ENCODE data around the gene D2HGDH. TPM values are rescaled to one million over a fixed set of nuclear protein-coding genes. Genes with fewer than 3 reads are reported as not detected.

Gene D2HGDH
- total and polyA plus RNA-seq, 2 of the 13 experiments (the other 11 are each of a cell fraction or from before 2014, with no cell fraction given), result 19.2 to 20.3 TPM

DNA sequence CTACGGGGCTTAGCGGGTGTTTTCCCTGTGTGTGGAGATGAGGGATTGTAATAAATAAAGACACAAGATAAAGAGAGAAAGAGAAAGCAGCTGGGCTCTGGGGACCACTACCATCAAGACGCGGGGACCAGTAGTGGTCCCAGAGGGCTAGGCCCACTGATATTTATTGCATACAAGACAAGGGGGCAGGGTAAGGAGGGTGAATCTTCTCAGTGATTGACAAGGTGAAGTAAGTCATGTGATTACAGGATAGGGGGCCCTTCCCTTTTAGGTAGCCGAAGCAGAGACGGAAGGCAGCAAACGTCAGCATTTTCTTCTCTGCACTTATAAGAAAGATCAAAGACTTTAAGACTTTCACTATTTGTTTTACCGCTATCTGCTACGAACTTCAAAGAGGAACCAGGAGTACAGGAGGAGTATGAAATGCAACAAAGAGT lies 37.7 kb downstream of the D2HGDH start (continued):
- TF ChIP-seq SIX1 (CRISPR knock-in tag; IDR thresholded peaks at IDR 0.05; ENCODE audit: borderline replicate concordance), result no peak
- TF ChIP-seq FOSL2 (CRISPR knock-in tag; IDR thresholded peaks at IDR 0.05), result 0 out of 2 replicates have a peak, but pooled peaks have one; percentile 6
- peak; percentile 73 for TF ChIP-seq TCF7 (IDR thresholded peaks at IDR 0.05; ENCODE audit: low read depth)
- peak in 1 of 2 experiments; percentile 64; a peak in 1 of 4 replicates for TF ChIP-seq POLR2A (IDR thresholded peaks at IDR 0.05; ENCODE audit: insufficient read depth in 1 of 2, low read depth in 2 of 2, low read length in 2 of 2)
- no peak for TF ChIP-seq NR2F6 (IDR thresholded peaks at IDR 0.05)
- TF ChIP-seq NR2F6 (CRISPR knock-in tag; IDR thresholded peaks at IDR 0.05), result 0 out of 2 replicates have a peak, but pooled peaks have one; percentile 5
- TF ChIP-seq, protein P1, sequence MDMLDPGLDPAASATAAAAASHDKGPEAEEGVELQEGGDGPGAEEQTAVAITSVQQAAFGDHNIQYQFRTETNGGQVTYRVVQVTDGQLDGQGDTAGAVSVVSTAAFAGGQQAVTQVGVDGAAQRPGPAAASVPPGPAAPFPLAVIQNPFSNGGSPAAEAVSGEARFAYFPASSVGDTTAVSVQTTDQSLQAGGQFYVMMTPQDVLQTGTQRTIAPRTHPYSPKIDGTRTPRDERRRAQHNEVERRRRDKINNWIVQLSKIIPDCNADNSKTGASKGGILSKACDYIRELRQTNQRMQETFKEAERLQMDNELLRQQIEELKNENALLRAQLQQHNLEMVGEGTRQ (IDR thresholded peaks at IDR 0.05; ENCODE audit: low read depth, low read length), result peak; percentile 22; the same call in 1 of the 2 replicates
- TF ChIP-seq, protein P1 (CRISPR knock-in tag; IDR thresholded peaks at IDR 0.05; ENCODE audit: borderline replicate concordance), result no peak; the same call in 1 of the 2 replicates
- peak; percentile 93 for TF ChIP-seq MAFF (IDR thresholded peaks at IDR 0.05; ENCODE audit: low read depth, low read length)
- peak; percentile 12; the same call in 1 of the 2 replicates for TF ChIP-seq MEIS2 (CRISPR knock-in tag; IDR thresholded peaks at IDR 0.05)
- peak; percentile 10; the same call in 1 of the 2 replicates for TF ChIP-seq ZNF761 (CRISPR knock-in tag; conservative IDR thresholded peaks at IDR 0.05)
- TF ChIP-seq MED1 (CRISPR knock-in tag; IDR thresholded peaks at IDR 0.05), result peak; percentile 8; the same call in 1 of the 2 replicates
- 0 out of 2 replicates have a peak, but pooled peaks have one; percentile 19 for TF ChIP-seq HNF4G (IDR thresholded peaks at IDR 0.05; ENCODE audit: borderline replicate concordance, low read depth, low read length)
- TF ChIP-seq HNF4G (CRISPR knock-in tag; IDR thresholded peaks at IDR 0.05; ENCODE audit: borderline replicate concordance, low read depth), result no peak
- TF ChIP-seq ZNF598 (CRISPR knock-in tag; IDR thresholded peaks at IDR 0.05; ENCODE audit: borderline replicate concordance), result no peak
- TF ChIP-seq SIX4 (CRISPR knock-in tag; IDR thresholded peaks at IDR 0.05), result no peak
- TF ChIP-seq ZNF256 (CRISPR knock-in tag; conservative IDR thresholded peaks at IDR 0.05), result no peak
- TF ChIP-seq JUNB (CRISPR knock-in tag; IDR thresholded peaks at IDR 0.05; ENCODE audit: borderline replicate concordance), result no peak
- TF ChIP-seq ZSCAN9 (CRISPR knock-in tag; IDR thresholded peaks at IDR 0.05; ENCODE audit: borderline replicate concordance), result no peak
- TF ChIP-seq, protein P2, sequence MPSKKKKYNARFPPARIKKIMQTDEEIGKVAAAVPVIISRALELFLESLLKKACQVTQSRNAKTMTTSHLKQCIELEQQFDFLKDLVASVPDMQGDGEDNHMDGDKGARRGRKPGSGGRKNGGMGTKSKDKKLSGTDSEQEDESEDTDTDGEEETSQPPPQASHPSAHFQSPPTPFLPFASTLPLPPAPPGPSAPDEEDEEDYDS (CRISPR knock-in tag; IDR thresholded peaks at IDR 0.05), result peak; percentile 87
- TF ChIP-seq SP5 (CRISPR knock-in tag; IDR thresholded peaks at IDR 0.05; ENCODE audit: borderline replicate concordance, low read depth), result peak; percentile 10; the same call in 1 of the 2 replicates
- TF ChIP-seq, protein P3, sequence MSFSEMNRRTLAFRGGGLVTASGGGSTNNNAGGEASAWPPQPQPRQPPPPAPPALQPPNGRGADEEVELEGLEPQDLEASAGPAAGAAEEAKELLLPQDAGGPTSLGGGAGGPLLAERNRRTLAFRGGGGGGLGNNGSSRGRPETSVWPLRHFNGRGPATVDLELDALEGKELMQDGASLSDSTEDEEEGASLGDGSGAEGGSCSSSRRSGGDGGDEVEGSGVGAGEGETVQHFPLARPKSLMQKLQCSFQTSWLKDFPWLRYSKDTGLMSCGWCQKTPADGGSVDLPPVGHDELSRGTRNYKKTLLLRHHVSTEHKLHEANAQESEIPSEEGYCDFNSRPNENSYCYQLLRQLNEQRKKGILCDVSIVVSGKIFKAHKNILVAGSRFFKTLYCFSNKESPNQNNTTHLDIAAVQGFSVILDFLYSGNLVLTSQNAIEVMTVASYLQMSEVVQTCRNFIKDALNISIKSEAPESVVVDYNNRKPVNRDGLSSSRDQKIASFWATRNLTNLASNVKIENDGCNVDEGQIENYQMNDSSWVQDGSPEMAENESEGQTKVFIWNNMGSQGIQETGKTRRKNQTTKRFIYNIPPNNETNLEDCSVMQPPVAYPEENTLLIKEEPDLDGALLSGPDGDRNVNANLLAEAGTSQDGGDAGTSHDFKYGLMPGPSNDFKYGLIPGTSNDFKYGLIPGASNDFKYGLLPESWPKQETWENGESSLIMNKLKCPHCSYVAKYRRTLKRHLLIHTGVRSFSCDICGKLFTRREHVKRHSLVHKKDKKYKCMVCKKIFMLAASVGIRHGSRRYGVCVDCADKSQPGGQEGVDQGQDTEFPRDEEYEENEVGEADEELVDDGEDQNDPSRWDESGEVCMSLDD (CRISPR knock-in tag; IDR thresholded peaks at IDR 0.05; ENCODE audit: borderline replicate concordance), result no peak
- TF ChIP-seq XRCC5 (optimal IDR thresholded peaks at IDR 0.05; ENCODE audit: low read length), result no peak
- 0 out of 2 replicates have a peak, but pooled peaks have one; percentile 2 for TF ChIP-seq ZNF224 (CRISPR knock-in tag; IDR thresholded peaks at IDR 0.05)
- TF ChIP-seq KDM5B (CRISPR knock-in tag; IDR thresholded peaks at IDR 0.05; ENCODE audit: borderline replicate concordance), result no peak
- TF ChIP-seq, protein P4, sequence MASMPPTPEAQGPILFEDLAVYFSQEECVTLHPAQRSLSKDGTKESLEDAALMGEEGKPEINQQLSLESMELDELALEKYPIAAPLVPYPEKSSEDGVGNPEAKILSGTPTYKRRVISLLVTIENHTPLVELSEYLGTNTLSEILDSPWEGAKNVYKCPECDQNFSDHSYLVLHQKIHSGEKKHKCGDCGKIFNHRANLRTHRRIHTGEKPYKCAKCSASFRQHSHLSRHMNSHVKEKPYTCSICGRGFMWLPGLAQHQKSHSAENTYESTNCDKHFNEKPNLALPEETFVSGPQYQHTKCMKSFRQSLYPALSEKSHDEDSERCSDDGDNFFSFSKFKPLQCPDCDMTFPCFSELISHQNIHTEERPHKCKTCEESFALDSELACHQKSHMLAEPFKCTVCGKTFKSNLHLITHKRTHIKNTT (CRISPR knock-in tag; IDR thresholded peaks at IDR 0.05), result no peak

All from HepG2 (cell line).